Jurkat, Clone E6-1 (cell line): ENCODE measurements around the gene MAP3K9.

Experiments used
- DNase-seq: peaks from one replicate; pipeline ENCODE4 v3.0.0-alpha.2; 2011; ENCODE audit warnings: low read depth, low spot score
- H3K4me3 ChIP-seq: 2 replicates; pipeline ENCODE4 v1.5.1; 2011; ENCODE audit warnings: mild to moderate bottlenecking, low read length, control low read depth, moderate library complexity

The MAP3K9 gene

GRCh38 chr14:70741482-70741881 lies 67.8 kb downstream of the MAP3K9 start:
- no peak for DNase-seq

GRCh38 chr14:70735043-70735442 lies 74.3 kb downstream of the MAP3K9 start:
- DNase-seq, result no peak
- H3K4me3 ChIP-seq, result no peak overlapping the region

More at GRCh38 chr14:70741482-70741881, 67.8 kb downstream of the MAP3K9 start:
- H3K4me3 ChIP-seq, result no peak overlapping the region

GRCh38 chr14:70731447-70732239 lies 77.7 kb downstream of the MAP3K9 start:
- no peak for DNase-seq
- no peak overlapping the region for H3K4me3 ChIP-seq

- DNase-seq, result no peak
- no peak overlapping the region for H3K4me3 ChIP-seq
Observed at GRCh38 chr14:70730393-70730792, 78.9 kb downstream of the MAP3K9 start.

- H3K4me3 ChIP-seq, result no peak overlapping the region
- no peak for DNase-seq
Observed at GRCh38 chr14:70726651-70727375, 82.5 kb downstream of the MAP3K9 start.

GRCh38 chr14:70724944-70725343 lies 84.4 kb downstream of the MAP3K9 start:
- no peak overlapping the region for H3K4me3 ChIP-seq
- no peak for DNase-seq

- H3K4me3 ChIP-seq, result no peak overlapping the region
- no peak for DNase-seq
Observed at GRCh38 chr14:70724110-70724509, 85.2 kb downstream of the MAP3K9 start.

- no peak for DNase-seq
- H3K4me3 ChIP-seq, result no peak overlapping the region
Observed at GRCh38 chr14:70723276-70723675, 86.0 kb downstream of the MAP3K9 start.

- H3K4me3 ChIP-seq, result no peak overlapping the region
- no peak for DNase-seq
Observed at GRCh38 chr14:70722418-70722817, 86.9 kb downstream of the MAP3K9 start.

- no peak overlapping the region for H3K4me3 ChIP-seq
- no peak for DNase-seq
Observed at GRCh38 chr14:70721542-70721941, 87.8 kb downstream of the MAP3K9 start.

- DNase-seq, result no peak
Observed at GRCh38 chr14:70718383-70719118, 90.8 kb downstream of the MAP3K9 start.

GRCh38 chr14:70716958-70717357 lies 92.4 kb downstream of the MAP3K9 start:
- no peak for DNase-seq
- H3K4me3 ChIP-seq, result no peak overlapping the region

More at GRCh38 chr14:70718383-70719118, 90.8 kb downstream of the MAP3K9 start:
- H3K4me3 ChIP-seq, result no peak overlapping the region

- no peak overlapping the region for H3K4me3 ChIP-seq
- DNase-seq, result no peak
Observed at GRCh38 chr14:70716483-70716882, 92.8 kb downstream of the MAP3K9 start.

GRCh38 chr14:70714055-70714550 lies 95.2 kb downstream of the MAP3K9 start:
- no peak overlapping the region for H3K4me3 ChIP-seq
- DNase-seq, result peak; percentile 62

GRCh38 chr14:70713511-70713916 lies 95.8 kb downstream of the MAP3K9 start:
- no peak overlapping the region for H3K4me3 ChIP-seq
- DNase-seq, result no peak

GRCh38 chr14:70713096-70713495 lies 96.2 kb downstream of the MAP3K9 start:
- DNase-seq, result no peak
- no peak overlapping the region for H3K4me3 ChIP-seq

GRCh38 chr14:70711451-70711850 lies 97.9 kb downstream of the MAP3K9 start:
- no peak for DNase-seq
- H3K4me3 ChIP-seq, result no peak overlapping the region

- no peak for DNase-seq
- no peak overlapping the region for H3K4me3 ChIP-seq
Observed at GRCh38 chr14:70709726-70710382, 99.5 kb downstream of the MAP3K9 start.
